CD4-positive, alpha-beta T cell treated with Interleukin-6 at 100 ng/mL for 8 hours (primary cell): ENCODE data around the gene LPIN2.
A peak's percentile ranks its signal among the peaks of the same experiment; 100 is the strongest.
"Not testable (repeated sequence)": the region's sequence is repeated elsewhere in the genome, so short reads cannot be mapped to it uniquely, and the experiment has no call there.

ENCODE experiments used
- DNase-seq: peaks from one replicate; pipeline ENCODE4 v3.0.0-alpha.2; 2020; ENCODE audit warnings: mixed read lengths, low spot score

LPIN2 gene, protein sequence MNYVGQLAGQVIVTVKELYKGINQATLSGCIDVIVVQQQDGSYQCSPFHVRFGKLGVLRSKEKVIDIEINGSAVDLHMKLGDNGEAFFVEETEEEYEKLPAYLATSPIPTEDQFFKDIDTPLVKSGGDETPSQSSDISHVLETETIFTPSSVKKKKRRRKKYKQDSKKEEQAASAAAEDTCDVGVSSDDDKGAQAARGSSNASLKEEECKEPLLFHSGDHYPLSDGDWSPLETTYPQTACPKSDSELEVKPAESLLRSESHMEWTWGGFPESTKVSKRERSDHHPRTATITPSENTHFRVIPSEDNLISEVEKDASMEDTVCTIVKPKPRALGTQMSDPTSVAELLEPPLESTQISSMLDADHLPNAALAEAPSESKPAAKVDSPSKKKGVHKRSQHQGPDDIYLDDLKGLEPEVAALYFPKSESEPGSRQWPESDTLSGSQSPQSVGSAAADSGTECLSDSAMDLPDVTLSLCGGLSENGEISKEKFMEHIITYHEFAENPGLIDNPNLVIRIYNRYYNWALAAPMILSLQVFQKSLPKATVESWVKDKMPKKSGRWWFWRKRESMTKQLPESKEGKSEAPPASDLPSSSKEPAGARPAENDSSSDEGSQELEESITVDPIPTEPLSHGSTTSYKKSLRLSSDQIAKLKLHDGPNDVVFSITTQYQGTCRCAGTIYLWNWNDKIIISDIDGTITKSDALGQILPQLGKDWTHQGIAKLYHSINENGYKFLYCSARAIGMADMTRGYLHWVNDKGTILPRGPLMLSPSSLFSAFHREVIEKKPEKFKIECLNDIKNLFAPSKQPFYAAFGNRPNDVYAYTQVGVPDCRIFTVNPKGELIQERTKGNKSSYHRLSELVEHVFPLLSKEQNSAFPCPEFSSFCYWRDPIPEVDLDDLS

DNA sequence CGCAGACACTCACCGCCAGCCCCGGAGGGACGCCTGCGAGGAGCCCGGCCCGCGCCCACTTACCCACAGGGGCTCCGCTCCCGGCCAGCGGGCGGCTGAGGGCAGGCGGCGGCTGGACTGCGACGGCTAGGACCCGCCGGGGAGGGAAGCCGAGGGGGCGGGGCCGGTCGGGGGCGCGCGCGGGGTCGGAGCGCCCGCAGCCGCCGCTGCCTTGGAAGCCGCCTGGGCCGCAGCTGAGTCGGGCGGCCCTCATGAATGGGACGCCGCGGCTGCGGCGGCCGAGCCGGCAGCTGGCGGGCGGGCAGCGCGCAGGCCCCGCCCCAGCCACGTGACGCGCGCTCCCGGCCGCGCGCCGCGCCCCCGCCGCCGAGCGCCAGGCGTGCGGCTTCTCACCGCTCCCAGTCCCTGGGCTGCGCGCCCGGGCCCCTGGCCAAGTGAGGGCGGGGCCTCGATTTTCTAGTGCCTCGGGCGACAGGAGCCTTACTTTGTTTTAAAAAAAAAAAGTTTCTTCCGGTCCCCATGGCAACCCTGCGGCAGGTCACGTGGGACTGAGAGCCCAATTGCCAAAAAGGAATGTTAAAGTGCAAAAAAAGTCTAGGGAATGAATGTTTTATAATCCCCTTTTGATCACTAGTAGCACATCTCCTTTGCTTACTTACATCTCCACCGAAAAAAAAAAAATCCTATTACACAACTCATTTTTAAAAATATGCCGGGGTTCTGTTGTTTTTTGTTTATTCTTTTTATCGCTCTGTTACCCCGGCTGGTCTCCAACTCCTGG is at the start of gene LPIN2:
Gene LPIN2, minus strand, starts transcription at position 121 of the 781 bp plus-strand sequence. CDS start 52,304 bp downstream, outside the sequence.
- DNase-seq = peak; percentile 98

DNA sequence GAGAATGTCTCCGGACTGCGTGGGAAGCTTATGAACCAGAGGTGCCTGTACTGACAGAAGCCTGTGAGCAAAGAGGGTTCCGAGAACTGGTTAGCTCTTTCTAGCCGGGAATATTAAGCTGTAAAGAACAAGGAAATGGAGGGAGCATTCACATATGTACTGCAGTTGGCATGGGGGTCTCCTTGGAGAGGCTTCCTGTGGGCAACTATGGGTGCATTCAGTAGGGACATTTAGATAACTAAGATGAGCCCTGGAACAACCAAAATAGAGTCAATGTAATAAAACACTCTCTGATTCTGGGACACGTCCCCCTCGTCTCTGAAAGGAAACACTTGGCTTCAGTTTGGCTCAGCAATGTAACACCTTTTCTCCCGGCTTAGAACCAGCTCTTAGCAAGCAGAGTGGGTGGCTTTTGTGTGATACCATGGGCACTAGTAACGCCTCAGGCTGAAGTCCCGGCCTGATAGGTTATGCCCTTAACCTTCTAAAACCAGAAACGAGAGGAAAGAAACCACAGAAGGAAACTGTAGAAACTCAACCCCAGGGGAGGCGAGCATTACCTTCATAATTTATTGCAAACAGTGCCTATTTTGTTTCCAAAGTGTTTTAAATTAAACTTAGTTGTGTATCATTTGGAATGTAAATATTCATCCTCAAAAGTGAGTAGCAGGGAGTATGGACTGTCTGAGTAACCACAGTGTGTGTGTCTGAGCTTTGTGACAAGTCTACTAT is 48.8 kb upstream of the LPIN2 start:
- peak; percentile 56 for DNase-seq

DNA sequence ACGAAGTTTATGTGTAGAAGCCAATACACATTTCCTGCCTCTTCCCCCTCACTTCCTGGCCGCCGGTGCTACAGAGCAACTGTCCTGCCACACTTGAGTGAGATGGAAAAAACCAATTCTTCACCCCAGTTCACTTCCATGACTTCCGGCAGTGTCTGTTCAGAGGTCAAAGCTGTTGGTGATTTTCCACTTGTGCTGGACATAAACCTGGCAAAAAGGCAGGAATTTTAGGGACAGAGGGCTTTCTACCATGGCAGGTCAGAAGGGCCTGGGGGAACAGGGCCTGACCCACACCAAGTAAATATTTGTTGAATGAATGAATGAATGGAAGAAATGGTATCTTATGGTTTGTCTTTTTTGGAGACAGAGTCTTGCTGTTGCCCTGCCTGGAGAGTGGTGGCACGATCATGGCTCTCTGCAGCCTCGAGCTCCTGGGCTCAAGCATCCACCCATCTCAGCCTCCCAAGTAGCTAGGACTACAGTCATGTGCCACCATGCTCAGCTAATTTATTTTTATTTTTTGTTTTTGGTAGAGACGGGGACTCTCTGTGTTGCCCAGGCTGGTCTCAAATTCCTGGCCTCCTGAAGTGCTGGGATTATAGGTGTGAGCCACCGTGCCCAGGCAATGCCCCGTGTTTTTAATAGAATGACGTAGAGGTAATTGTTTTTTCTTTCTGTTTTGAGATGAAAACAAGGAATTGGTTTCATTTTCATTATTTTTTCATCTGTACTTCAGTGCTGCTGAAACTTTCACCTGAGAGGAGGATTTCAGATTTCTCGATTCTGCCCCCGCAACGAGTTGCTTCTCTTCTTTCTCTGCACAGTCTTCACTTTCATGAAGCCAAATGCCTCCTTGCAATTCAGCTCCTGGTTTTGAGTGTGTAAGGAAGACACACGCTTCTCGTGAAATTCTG is 48.0 kb upstream of the LPIN2 start:
- peak; percentile 55 for DNase-seq

DNA sequence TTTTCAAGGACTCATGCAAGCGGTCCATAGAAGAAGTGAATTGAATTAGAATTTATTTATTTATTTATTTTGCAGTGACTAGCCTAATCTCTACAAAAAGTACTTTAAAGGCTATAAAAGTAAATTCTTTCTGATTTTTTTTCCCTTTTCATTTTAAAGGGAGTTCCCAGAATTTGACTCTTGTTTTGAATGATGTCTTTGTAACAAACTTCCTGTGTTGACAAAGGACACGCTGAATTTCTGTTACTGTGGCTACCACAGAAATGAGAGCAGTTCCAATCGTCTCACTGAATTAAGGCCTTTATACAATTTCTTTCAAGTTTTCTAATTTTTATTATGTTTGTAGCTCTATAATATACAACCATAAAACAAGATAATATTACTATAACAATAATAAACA is 46.3 kb upstream of the LPIN2 start:
- peak; percentile 55 for DNase-seq

DNA sequence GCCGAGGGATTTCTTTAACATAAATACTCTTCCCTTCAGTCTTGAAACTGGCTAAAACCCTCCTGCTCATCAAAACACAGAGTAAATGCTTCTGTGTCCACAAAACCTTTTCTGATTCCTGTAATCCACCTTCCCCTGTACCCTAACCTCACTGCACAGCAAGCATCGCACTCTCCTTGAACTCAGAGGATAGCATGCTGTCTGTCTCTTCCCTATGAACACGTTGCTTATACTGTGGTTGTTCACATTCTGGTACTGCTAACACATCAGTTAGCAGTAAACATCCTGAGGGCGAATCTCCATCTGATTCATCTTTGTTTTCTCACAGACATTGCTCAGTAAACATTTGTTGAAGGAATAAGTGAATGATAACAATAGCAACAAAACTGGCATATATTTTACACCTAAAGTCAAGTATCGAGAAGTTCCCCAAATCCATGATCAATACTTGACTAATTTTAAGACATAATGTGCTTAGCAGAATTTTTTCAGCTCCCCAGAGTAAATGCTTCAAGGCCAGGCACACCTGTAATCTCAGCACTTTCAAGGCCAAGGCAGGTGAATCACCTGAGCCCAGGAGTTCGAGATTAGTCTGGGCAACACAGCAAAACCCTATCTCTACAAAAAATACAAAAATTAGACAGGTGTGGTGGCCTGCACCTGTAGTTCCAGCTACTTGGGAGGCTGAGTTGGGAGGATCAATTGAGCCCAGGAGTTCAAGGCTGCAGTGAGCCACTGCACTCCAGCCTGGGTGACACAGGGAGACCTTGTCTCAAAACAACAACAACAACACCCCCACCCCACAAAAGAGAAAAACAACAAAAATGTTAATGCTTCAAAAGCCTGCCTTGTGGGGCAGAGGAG is 45.6 kb upstream of the LPIN2 start:
- peak; percentile 54 for DNase-seq

DNA sequence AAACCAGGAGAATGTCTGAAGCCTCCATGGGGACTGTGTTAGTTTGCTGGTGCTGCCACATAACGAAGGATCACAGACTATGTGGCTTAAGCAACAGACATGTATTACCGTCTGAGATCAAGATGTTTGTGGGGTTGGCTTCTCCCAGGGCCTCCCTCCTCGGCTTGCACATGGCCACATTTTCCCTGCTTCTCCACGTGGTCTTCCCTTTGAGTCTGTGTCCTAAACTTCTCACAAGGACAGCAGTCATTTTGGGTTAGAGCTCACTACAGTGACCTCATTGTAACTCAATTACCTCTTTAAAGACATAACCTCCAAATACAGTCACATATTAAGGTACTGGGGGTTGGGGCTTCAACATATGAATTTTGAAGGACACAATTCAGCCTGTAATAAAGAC is 44.6 kb upstream of the LPIN2 start:
- DNase-seq = no peak

DNA sequence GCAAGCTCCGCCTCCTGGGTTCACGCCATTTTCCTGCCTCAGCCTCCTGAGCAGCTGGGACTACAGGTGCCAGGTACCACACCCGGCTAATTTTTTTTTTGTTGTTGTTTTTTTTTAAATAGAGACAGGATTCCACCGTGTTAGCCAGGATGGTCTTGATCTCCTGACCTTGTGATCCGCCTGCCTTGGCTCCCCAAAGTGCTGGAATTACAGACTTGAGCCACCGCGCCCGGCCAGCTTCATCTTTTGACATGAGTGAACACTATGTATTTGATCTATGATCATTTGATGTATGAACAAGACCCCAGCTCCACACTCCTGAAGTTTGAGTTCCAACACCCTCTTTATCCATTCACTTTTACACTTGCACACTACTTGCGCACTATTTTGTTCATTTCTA is 43.4 kb upstream of the LPIN2 start:
- no peak for DNase-seq

DNA sequence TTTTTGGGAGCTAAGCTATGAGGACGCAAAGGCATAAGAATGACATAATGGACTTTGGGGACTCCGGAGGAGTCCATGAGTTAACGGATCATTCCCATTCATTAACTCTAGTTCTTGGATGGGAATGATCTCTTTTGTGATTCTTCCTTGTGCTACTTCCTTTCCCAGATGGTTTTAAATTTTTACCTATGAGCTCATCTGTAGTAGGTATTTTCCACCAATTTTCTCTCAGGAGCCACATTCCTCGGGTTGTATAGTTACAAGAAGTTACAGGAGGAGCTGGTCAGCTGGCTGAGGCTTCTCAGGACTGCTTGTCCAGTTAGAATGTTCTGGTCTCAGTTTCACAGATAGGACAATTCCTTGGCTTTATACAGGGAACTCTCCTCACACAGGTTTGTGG is 42.9 kb upstream of the LPIN2 start:
- DNase-seq = no peak

DNA sequence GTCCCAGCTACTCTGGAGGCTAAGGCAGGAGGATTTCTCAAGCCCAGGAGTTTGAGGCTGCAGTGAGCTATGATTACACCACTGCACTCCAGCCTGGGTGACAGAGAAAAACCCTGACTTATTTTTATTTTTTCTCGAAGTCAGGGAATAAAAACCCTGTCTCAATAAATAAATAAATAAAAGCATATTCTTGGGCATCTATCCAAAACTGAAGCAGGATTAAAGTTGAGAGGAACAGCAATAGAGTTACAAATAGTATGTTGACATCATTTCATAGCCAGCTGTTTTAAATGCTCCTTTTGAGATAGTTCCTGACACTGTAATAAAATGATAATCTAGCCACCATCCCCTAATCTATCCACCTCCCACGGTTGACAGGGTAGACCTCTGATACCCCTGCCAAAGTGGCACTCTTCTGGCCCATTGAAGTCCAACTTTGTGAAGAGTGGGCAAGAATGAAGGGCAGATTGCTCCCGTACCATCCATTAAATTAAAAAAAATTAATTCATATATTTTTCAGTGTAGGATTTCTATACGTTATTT is 42.3 kb upstream of the LPIN2 start:
- no peak for DNase-seq

DNA sequence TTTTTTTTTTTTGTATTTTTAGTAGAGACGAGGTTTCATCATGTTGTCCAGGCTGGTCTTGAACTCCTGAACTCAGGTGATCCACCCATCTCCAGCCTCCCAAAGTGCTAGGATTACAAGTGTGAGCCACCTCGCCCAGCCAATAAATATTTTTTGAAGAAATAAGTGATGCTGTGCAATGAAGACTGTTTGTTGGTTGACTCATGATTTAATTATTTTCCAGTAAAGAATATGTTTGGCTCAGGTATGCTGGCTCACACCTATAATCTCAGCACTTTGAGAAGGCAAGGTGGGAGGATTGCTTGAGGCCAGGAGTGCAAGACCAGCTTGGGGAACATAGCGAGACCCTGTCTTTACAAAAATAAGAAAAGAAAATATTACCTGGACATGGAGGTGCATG is 41.8 kb upstream of the LPIN2 start:
- no peak for DNase-seq

DNA sequence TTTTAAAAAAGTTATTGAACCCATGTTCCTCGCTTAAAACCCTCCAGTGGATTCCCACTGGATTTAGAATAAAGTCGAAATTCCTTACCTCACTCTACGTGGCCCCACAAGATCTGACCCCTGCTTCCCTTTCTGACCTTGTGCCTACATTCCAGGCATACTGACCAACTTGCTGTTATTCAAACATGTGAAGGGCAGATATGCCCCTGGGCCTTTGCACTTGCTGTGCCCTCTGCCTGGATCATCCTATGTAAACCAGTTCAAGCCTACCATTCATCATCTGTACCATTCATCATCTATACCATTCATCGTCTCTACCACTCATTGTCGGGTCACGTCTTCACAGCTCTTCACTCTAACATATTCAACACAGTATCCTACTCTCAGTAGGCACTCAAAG is 41.3 kb upstream of the LPIN2 start:
- DNase-seq = no peak

DNA sequence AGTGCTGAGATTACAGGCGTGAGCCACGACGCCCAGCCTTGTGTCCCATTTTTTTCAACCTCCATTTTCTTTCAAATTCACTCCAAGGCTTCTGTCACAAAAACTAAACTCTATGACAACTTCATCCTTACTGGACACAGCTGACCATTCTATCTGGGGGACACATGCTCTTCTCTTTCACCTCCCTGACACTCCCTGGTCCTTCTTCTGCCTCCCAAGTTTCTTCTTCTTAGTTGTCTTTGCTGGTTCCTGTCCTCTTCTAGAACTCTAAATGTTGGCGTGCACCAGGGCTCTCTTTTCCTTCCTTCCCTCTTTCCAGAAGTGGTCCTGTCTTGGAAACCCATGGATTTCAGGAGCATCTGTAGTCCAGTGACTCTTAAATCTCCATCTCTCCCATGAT is 40.1 kb upstream of the LPIN2 start:
- no peak for DNase-seq

DNA sequence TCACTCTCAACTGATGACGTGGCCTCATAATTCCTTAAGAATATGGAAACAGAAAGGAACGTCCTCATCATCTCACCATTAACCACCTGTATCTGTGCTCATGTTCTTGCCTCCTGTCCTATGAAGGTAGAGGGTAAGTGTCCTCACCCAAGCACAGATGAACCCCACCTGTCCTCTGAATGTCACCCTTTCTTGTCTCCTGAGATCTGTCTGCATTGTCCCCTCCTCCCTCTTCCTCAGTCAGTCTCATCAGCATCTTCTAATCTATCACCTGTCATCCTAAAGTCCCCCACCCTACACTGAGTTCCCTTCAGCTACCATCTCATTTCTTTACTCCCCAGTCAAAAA is 39.4 kb upstream of the LPIN2 start:
- no peak for DNase-seq

DNA sequence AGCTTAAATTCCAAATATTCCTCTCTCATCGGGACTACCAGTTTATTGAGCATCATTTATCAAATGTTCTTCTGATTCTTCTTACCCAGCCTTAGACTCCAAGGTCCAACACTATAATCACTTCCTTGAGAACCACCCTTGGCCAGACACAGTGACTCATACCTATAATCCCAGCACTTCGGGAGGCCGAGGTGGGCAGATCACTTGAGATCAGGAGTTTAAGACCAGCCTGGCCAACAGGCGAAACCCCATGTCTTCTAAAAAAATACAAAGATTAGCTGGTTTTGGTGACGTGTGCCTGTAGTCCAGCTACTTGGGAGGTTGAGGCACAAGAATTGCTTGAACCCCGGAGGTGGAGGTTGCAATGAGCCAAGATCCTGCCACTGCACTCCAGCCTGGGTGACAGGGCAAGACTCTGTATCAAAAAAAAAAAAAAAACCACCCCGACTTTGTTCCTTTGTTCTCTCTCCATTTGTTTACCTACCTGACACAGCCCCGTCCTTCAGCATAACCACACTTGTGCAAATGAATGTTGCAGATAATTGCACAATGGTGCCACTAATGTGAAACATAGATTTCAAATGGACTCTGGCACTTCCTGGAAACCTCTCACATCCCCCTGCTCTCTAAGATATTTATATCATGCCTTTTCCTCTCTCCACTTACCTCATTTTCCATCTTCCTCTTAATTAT is 38.9 kb upstream of the LPIN2 start:
- no peak for DNase-seq

DNA sequence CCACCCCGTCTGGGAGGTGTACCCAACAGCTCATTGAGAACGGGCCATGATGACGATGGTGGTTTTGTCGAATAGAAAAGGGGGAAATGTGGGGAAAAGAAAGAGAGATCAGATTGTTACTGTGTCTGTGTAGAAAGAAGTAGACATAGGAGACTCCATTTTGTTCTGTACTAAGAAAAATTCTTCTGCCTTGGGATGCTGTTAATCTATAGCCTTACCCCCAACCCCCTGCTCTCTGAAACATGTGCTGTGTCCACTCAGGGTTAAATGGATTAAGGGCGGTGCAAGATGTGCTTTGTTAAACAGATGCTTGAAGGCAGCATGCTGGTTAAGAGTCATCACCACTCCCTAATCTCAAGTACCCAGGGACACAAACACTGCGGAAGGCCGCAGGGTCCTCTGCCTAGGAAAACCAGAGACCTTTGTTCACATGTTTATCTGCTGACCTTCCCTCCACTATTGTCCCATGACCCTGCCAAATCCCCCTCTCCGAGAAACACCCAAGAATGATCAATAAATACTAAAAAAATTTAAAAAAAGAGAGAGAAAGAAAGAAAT is 37.0 kb upstream of the LPIN2 start:
- DNase-seq = not testable (repeated sequence)

DNA sequence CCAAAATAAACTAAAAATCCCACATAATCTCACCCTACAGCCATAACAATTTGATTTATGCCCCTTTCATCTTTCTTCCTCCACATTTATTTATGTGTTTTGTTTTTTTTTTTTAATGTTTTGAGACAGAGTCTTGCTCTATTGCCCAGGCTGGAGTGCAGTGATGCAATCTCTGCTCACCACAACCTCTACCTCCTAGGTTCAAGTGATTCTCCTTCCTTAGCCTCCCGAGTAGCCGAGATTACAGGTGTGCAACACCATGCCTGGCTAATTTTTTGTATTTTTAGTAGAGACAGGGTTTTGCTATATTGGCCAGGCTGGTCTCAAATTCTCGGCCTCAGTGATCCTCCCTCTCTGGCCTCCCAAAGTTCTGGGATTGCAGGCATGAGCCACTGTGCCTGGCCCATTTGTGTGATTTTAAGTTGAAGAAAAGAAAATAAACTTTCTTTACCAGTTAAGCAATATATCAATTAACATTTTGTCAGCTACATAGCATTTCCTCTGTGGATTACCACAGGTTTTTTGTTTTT is 35.9 kb upstream of the LPIN2 start:
- DNase-seq = no peak

DNA sequence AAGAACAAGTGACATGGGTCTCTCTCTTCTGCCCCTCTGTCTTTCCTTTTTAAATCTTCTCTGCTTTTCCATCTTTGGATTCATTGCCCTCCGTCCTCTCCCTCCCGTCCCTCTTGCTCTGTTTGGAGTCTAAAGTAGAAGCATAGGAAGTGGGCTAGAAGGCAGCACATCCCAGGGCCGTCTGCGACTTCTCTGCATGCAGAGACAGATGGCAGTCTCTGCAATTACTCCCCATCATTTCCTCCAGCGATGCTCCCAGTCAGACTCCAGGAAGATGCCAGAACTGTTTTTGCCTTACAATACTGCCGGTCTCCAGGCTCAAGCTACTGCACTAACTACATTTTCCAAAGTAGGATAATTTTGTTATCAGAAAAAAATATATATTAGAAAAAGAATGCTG is 35.2 kb upstream of the LPIN2 start:
- no peak for DNase-seq

DNA sequence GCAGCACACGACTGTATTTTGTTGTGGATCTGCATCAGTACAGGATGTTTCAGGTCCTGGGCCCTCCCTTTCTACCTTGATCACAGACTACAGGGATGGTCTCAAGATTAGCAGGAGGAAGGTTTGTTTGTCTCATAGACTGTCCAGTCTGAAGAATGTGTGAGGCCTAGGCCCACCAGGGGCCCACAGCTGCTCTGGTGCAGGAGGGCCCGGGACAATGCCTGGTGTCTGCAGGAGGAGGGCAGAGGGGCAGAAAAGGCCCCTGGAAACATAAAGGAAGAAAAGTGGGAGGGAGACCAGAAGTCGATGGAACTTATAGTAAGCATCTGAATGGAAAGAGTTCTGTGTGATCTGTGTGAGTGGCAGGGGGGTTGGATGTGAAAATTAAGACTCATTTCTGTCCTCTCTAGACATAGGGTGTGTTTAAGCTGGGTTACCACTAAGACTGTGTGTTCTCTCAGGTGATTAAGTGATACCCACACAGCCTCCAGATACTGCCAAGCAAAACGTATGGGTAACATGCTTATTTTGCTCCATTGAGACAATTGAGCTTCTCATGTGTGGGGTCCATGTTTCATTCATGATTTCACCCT is 33.4 kb upstream of the LPIN2 start:
- DNase-seq = no peak
